K562 (cell line): ENCODE data around the gene PRELID3B. TPM values are rescaled to one million over a fixed set of nuclear protein-coding genes. Genes with fewer than 3 reads are reported as not detected.
A peak's percentile ranks its signal among the peaks of the same experiment; 100 is the strongest.

Experiments
- CSDE1 ChIP-seq, 2 experiments: fragments of 450-650 bp; IDR thresholded peaks; 2 replicates each; pipeline ENCODE4 v1.6.1; 2016; ENCODE audit warnings: mild to moderate bottlenecking in 1 of 2
- CXXC5 ChIP-seq: fragments of 250-450 bp; sonication (Bioruptor Pico); IDR thresholded peaks from 2 replicates; pipeline ENCODE4 v1.8.0; 2022; ENCODE audit warnings: inconsistent platforms, mild to moderate bottlenecking, moderate library complexity
- KLF1 ChIP-seq: fragments of 450-650 bp; IDR thresholded peaks from 2 replicates; pipeline ENCODE4 v1.6.1; 2016; ENCODE audit warnings: missing genetic modification characterization, missing compliant biosample characterization
- KLF13 ChIP-seq: fragments of 450-650 bp; IDR thresholded peaks from 2 replicates; pipeline ENCODE4 v1.6.1; 2016; ENCODE audit warnings: missing genetic modification characterization, low read depth, mild to moderate bottlenecking, missing compliant biosample characterization, moderate library complexity, borderline replicate concordance
- NFYB ChIP-seq: IDR thresholded peaks from 2 replicates; pipeline ENCODE4 v1.6.1; 2011; ENCODE audit warnings: mild to moderate bottlenecking, moderate library complexity; ENCODE audit not compliant: insufficient read length; ENCODE audit errors: extremely low read depth
- NUFIP1 ChIP-seq: fragments of 450-650 bp; IDR thresholded peaks from 2 replicates; pipeline ENCODE4 v1.6.1; 2018; ENCODE audit not compliant: partially characterized antibody
- PML ChIP-seq: IDR thresholded peaks from 2 replicates; pipeline ENCODE4 v1.6.1; 2012; ENCODE audit warnings: low read length, inconsistent platforms
- U2AF1 ChIP-seq: fragments of 200-400 bp; formaldehyde crosslinking; optimal IDR thresholded peaks from 2 replicates; pipeline ENCODE3; 2017; ENCODE audit warnings: mild to moderate bottlenecking, low read depth, low read length, moderate library complexity
- ZFP30 ChIP-seq: fragments of 250-450 bp; sonication (Bioruptor Pico); IDR thresholded peaks from 2 replicates; pipeline ENCODE4 v1.8.0; 2022; ENCODE audit warnings: moderate library complexity, mild to moderate bottlenecking, inconsistent platforms, borderline replicate concordance
- polyA plus RNA-seq, 8 experiments: library from polyadenylated mRNA; depleted of rRNA in 4 of 8; stranded (reverse) in 5 of 8; unstranded in 3 of 8; fragments of >200 nt; fragmentation: Nextera tagmentation in 2 of 8; fragmentation: Illumina TruSeq in 1 of 8; extraction: Ambion mirVana in 2 of 8; extraction: Trizol in 1 of 8; gene quantifications; 2 replicates each; pipeline versions ENCODE4 v1.2.1 to v1.2.3, GENCODE V29; 2011 to 2014; ENCODE audit warnings: inconsistent platforms in 1 of 8, missing spikeins in 1 of 8
- total RNA-seq, 7 experiments: library from RNA; depleted of rRNA in 6 of 7; stranded (reverse); fragments of >200 nt in 6 of 7; fragmentation: Illumina TruSeq in 2 of 7; extraction: Trizol in 2 of 7; gene quantifications; 2 replicates each; pipeline versions ENCODE4 v1.2.1 to v1.2.3, GENCODE V29; 2011 to 2021; ENCODE audit warnings: low replicate concordance in 1 of 7
- TF ChIP-seq, protein P1 (sequence below): fragments of 450-650 bp; IDR thresholded peaks from 2 replicates; pipeline ENCODE4 v1.6.1; 2018; ENCODE audit not compliant: partially characterized antibody
- TF ChIP-seq, protein P2 (sequence below), 3 experiments: fragments of 200-800 bp in 1 of 3; sonication (Bioruptor generic) in 1 of 3; sonication (generic) in 1 of 3; formaldehyde crosslinking in 1 of 3; IDR thresholded peaks; 2 replicates each; pipeline versions ENCODE4 v1.6.1 to v1.8.0; 2016 to 2022; ENCODE audit warnings: mild to moderate bottlenecking in 2 of 3, missing compliant biosample characterization in 2 of 3, missing genetic modification characterization in 2 of 3, missing genetic modification reagents in 1 of 3
- TF ChIP-seq, protein P3 (sequence below): fragments of 450-650 bp; IDR thresholded peaks from 2 replicates; pipeline ENCODE4 v1.7.0; 2016; ENCODE audit warnings: borderline replicate concordance
- TF ChIP-seq, protein P4 (sequence below): sonication (generic); formaldehyde crosslinking; IDR thresholded peaks from 2 replicates; pipeline ENCODE4 v1.8.1; 2023; ENCODE audit warnings: missing genetic modification reagents, mild to moderate bottlenecking, borderline replicate concordance
- TF ChIP-seq, protein P5 (sequence below): sonication (generic); formaldehyde crosslinking; IDR thresholded peaks from 2 replicates; pipeline ENCODE4 v1.4.0; 2020; ENCODE audit warnings: mild to moderate bottlenecking, missing genetic modification reagents

The PRELID3B gene
- total and polyA plus RNA-seq, 9 of the 15 experiments (the other 6 are each of a cell fraction or from before 2014, with no cell fraction given): 77.0 to 186 (median 101) TPM

DNA sequence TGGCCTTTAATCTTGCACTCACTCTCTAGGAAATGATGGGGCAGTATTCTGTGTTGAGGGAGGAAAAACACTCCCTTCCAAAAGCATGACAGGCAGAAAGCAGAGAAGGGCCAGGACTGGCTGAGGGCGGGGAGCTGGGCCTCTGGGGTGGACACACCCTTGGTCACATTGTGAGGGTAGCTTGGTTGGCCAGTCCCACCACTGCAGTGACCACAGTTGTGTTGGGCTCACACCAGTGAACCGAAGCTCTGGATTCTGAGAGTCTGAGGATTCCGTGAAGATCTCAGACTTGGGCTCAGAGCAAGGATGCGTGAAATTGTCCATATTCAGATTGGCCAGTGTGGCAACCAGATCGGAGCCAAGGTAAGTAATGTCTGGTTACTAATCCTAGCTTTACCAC lies 23.4 kb downstream of the PRELID3B start, which contains the start of gene TUBB1 (continued):
- TF ChIP-seq, protein P1, sequence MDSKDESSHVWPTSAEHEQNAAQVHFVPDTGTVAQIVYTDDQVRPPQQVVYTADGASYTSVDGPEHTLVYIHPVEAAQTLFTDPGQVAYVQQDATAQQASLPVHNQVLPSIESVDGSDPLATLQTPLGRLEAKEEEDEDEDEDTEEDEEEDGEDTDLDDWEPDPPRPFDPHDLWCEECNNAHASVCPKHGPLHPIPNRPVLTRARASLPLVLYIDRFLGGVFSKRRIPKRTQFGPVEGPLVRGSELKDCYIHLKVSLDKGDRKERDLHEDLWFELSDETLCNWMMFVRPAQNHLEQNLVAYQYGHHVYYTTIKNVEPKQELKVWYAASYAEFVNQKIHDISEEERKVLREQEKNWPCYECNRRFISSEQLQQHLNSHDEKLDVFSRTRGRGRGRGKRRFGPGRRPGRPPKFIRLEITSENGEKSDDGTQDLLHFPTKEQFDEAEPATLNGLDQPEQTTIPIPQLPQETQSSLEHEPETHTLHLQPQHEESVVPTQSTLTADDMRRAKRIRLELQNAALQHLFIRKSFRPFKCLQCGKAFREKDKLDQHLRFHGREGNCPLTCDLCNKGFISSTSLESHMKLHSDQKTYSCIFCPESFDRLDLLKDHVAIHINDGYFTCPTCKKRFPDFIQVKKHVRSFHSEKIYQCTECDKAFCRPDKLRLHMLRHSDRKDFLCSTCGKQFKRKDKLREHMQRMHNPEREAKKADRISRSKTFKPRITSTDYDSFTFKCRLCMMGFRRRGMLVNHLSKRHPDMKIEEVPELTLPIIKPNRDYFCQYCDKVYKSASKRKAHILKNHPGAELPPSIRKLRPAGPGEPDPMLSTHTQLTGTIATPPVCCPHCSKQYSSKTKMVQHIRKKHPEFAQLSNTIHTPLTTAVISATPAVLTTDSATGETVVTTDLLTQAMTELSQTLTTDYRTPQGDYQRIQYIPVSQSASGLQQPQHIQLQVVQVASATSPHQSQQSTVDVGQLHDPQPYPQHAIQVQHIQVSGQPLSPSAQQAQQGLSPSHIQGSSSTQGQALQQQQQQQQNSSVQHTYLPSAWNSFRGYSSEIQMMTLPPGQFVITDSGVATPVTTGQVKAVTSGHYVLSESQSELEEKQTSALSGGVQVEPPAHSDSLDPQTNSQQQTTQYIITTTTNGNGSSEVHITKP: peak; percentile 4
- TF ChIP-seq KLF1 (no peak), CXXC5 (CRISPR knock-in tag) (no peak), NFYB (no peak), PML (no peak), ZFP30 (CRISPR knock-in tag) (no peak), U2AF1 (no peak), CSDE1 (IDR thresholded peaks at IDR 0.05) (no peak), NUFIP1 (no peak), KLF13 (tag) (no peak)
- TF ChIP-seq, protein P2, sequence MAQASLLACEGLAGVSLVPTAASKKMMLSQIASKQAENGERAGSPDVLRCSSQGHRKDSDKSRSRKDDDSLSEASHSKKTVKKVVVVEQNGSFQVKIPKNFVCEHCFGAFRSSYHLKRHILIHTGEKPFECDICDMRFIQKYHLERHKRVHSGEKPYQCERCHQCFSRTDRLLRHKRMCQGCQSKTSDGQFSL (CRISPR knock-in tag; IDR thresholded peaks at IDR 0.05): no peak
- TF ChIP-seq, protein P2 (tag; IDR thresholded peaks at IDR 0.05): no peak
- TF ChIP-seq, protein P3, sequence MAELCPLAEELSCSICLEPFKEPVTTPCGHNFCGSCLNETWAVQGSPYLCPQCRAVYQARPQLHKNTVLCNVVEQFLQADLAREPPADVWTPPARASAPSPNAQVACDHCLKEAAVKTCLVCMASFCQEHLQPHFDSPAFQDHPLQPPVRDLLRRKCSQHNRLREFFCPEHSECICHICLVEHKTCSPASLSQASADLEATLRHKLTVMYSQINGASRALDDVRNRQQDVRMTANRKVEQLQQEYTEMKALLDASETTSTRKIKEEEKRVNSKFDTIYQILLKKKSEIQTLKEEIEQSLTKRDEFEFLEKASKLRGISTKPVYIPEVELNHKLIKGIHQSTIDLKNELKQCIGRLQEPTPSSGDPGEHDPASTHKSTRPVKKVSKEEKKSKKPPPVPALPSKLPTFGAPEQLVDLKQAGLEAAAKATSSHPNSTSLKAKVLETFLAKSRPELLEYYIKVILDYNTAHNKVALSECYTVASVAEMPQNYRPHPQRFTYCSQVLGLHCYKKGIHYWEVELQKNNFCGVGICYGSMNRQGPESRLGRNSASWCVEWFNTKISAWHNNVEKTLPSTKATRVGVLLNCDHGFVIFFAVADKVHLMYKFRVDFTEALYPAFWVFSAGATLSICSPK: no peak
- TF ChIP-seq, protein P4, sequence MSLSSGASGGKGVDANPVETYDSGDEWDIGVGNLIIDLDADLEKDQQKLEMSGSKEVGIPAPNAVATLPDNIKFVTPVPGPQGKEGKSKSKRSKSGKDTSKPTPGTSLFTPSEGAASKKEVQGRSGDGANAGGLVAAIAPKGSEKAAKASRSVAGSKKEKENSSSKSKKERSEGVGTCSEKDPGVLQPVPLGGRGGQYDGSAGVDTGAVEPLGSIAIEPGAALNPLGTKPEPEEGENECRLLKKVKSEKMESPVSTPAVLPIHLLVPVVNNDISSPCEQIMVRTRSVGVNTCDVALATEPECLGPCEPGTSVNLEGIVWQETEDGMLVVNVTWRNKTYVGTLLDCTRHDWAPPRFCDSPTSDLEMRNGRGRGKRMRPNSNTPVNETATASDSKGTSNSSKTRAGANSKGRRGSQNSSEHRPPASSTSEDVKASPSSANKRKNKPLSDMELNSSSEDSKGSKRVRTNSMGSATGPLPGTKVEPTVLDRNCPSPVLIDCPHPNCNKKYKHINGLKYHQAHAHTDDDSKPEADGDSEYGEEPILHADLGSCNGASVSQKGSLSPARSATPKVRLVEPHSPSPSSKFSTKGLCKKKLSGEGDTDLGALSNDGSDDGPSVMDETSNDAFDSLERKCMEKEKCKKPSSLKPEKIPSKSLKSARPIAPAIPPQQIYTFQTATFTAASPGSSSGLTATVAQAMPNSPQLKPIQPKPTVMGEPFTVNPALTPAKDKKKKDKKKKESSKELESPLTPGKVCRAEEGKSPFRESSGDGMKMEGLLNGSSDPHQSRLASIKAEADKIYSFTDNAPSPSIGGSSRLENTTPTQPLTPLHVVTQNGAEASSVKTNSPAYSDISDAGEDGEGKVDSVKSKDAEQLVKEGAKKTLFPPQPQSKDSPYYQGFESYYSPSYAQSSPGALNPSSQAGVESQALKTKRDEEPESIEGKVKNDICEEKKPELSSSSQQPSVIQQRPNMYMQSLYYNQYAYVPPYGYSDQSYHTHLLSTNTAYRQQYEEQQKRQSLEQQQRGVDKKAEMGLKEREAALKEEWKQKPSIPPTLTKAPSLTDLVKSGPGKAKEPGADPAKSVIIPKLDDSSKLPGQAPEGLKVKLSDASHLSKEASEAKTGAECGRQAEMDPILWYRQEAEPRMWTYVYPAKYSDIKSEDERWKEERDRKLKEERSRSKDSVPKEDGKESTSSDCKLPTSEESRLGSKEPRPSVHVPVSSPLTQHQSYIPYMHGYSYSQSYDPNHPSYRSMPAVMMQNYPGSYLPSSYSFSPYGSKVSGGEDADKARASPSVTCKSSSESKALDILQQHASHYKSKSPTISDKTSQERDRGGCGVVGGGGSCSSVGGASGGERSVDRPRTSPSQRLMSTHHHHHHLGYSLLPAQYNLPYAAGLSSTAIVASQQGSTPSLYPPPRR (CRISPR knock-in tag): no peak
- TF ChIP-seq, protein P5, sequence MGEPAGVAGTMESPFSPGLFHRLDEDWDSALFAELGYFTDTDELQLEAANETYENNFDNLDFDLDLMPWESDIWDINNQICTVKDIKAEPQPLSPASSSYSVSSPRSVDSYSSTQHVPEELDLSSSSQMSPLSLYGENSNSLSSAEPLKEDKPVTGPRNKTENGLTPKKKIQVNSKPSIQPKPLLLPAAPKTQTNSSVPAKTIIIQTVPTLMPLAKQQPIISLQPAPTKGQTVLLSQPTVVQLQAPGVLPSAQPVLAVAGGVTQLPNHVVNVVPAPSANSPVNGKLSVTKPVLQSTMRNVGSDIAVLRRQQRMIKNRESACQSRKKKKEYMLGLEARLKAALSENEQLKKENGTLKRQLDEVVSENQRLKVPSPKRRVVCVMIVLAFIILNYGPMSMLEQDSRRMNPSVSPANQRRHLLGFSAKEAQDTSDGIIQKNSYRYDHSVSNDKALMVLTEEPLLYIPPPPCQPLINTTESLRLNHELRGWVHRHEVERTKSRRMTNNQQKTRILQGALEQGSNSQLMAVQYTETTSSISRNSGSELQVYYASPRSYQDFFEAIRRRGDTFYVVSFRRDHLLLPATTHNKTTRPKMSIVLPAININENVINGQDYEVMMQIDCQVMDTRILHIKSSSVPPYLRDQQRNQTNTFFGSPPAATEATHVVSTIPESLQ (CRISPR knock-in tag): no peak
